Stimulated activated naive CD8-positive, alpha-beta T cell treated with anti-CD3 and anti-CD28 coated beads, Interleukin-15, Interleukin-2, amounts not matched to agents 100 ng/mL and 50 ng/mL, for 24 hours (primary cell): Measurements from ENCODE around the gene ILKAP.

Source experiments
- H3K27ac Mint-ChIP-seq: one replicate; pipeline ENCODE4 v1.8.0; 2021; ENCODE audit warnings: mild to moderate bottlenecking, mixed read lengths
- H3K27me3 Mint-ChIP-seq: one replicate; pipeline ENCODE4 v1.8.0; 2021; ENCODE audit warnings: mixed read lengths
- H3K36me3 Mint-ChIP-seq: one replicate; pipeline ENCODE4 v1.8.0; 2021; ENCODE audit warnings: low read depth, mixed read lengths
- H3K4me1 Mint-ChIP-seq: one replicate; pipeline ENCODE4 v1.8.0; 2021; ENCODE audit warnings: low read depth, mixed read lengths
- H3K4me3 Mint-ChIP-seq: one replicate; pipeline ENCODE4 v1.8.0; 2021; ENCODE audit warnings: mild to moderate bottlenecking, mixed read lengths
- H3K9me3 Mint-ChIP-seq: one replicate; pipeline ENCODE4 v1.8.0; 2021; ENCODE audit warnings: mixed read lengths

The ILKAP gene

DNA sequence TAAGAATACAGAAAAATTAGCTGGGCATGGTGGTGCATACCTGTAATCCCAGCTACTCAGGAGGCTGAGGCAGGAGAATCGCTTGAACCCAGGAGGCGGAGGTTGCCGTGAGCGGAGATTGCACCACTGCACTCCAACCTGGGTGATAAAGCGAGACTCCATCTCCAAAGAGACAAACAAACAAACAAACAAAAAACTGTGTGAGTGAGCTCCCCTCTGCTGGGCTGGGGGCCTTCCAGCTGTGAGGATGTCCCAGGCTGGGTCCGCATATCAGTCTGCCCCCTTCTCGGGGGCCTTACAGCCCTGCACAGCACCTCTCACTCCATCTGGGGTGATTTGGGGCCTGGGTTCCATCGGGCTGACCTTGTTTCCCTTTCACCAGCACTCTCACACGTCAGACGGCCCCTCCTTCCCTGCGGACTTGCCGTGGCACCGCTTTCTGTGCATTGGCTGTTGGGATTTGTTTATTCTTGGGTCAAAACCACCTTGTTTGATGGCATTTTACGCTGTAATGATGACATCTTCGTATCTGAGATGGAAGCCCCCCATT lies 67.8 kb downstream of the ILKAP start:
- no peaks in the 10 kb centered on the region for H3K9me3 Mint-ChIP-seq
- no peaks in the 10 kb centered on the region for H3K27me3 Mint-ChIP-seq
- H3K27ac Mint-ChIP-seq = no peak overlapping the region
- no peaks in the 10 kb centered on the region for H3K4me1 Mint-ChIP-seq
- no peaks in the 10 kb centered on the region for H3K36me3 Mint-ChIP-seq
- no peak overlapping the region for H3K4me3 Mint-ChIP-seq

DNA sequence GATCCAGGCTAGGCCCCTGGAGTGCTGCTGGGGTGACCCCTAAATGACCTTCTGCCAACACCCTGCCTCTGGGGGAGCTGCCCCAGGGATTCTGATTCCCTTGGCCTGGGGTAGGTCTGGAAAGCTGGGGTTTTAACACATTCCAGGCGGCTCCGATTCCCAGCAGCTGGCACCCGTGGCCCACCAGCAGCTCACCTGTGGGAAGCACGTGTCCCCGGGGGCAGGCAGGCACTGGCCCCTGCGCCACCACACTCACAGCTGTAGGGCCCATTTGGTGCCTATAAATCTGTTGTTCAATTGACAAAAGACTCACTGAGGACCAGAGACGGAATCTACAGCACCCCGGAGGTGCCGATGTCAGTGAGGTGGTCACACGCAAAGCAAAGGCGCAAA lies 69.1 kb downstream of the ILKAP start:
- H3K4me1 Mint-ChIP-seq = no peaks in the 10 kb centered on the region
- H3K27me3 Mint-ChIP-seq = no peaks in the 10 kb centered on the region
- H3K36me3 Mint-ChIP-seq = no peaks in the 10 kb centered on the region
- no peak overlapping the region for H3K4me3 Mint-ChIP-seq
- H3K27ac Mint-ChIP-seq = no peak overlapping the region
- H3K9me3 Mint-ChIP-seq = no peaks in the 10 kb centered on the region

DNA sequence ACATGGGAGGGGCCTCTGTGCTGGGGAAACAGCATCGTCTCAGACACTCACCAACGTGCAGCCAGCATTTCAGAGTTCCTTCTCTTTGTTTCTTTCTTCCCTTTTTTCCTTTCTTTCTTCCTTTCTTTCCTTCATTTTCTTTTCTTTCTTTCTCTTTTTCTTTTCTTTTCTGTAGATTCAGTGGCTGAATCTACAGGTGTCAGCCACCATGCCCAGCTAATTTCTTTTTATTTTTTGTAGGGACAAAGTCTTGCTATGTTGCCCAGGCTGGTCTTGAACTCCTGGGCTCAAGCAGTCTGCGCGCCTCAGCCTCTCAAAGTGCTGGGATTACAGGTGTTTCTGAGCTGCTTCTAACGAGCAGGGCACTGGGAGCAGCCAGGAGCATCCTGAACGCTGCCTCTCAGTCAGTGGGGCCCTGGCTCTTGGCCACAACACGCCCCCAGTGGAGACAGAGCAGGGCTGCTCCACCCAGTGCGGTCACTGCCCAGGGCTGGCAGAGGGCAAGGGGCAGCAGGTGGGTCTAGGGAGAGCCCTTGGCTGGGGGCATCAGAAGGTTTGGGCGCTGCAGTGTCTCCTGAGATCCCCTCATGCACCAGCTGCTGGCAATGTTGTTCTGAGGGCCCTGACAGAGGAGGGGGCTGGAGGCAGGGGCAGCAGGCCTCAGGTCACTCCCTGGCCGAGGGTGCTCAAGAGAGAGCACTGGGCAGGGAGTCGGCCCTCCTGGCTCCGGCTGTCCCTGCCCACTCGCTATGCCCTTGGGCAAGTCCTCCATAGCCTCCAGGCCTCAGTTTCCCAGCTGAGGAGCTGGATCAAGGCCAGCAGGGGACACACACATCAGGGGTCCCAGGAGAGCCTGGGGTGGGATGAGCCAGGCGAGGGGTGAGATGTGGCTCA lies 69.7 kb downstream of the ILKAP start:
- no peaks in the 10 kb centered on the region for H3K27me3 Mint-ChIP-seq
- no peaks in the 10 kb centered on the region for H3K36me3 Mint-ChIP-seq

DNA sequence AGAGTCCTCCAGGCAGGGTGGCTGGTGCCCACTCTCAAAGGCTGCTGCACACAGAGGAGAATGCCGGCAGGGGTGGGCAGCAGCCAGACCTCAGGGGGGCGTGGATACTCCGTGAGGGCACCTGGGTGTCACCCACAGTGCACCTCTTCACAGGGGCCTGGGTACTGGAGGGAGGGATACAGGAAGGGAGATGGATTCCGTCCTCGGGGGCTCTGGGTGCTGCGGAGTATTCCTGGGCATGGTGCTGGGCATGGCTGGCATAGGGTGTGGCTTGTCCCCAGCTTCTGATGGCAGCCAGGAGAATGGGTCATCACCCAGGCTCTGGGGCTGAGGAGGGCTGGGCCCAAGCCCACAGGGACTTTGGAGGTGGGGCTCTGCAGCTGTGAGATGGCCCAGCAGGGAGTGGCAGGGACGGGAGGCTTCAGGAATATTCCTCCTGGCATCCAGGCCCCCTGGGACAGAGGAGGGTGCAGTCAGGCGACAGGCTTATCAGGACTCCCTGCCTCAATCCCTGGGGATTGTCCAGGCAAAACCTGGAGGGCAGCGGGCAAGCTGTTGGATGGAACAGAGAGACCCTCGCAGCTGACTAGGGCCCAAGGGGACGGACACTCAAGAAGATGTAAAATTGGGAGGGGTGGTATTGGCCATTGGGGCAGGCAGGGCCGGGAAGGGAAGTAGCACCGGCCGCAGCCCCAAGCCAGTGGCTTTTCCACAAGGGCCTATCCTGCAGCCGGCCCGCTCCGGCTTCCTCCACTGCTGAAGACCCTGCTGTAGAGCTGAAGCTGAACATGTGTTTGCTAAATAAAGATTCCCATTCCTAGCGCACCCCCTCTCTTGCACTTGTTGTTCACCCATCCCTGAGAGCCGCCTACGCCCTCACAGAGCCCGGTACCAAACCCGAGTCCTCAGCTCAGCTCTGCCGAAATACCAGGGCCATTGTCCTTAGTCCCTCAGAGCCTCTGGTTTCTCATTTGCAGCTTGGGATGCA lies 70.7 kb downstream of the ILKAP start:
- H3K27me3 Mint-ChIP-seq = no peaks in the 10 kb centered on the region
- H3K27ac Mint-ChIP-seq = no peak overlapping the region
- no peaks in the 10 kb centered on the region for H3K9me3 Mint-ChIP-seq
- H3K4me3 Mint-ChIP-seq = no peak overlapping the region
- H3K4me1 Mint-ChIP-seq = no peaks in the 10 kb centered on the region
- H3K36me3 Mint-ChIP-seq = no peaks in the 10 kb centered on the region

More for the DNA sequence above, 69.7 kb downstream of the ILKAP start:
- no peak overlapping the region for H3K27ac Mint-ChIP-seq
- no peak overlapping the region for H3K4me3 Mint-ChIP-seq
- no peaks in the 10 kb centered on the region for H3K4me1 Mint-ChIP-seq
- no peaks in the 10 kb centered on the region for H3K9me3 Mint-ChIP-seq

DNA sequence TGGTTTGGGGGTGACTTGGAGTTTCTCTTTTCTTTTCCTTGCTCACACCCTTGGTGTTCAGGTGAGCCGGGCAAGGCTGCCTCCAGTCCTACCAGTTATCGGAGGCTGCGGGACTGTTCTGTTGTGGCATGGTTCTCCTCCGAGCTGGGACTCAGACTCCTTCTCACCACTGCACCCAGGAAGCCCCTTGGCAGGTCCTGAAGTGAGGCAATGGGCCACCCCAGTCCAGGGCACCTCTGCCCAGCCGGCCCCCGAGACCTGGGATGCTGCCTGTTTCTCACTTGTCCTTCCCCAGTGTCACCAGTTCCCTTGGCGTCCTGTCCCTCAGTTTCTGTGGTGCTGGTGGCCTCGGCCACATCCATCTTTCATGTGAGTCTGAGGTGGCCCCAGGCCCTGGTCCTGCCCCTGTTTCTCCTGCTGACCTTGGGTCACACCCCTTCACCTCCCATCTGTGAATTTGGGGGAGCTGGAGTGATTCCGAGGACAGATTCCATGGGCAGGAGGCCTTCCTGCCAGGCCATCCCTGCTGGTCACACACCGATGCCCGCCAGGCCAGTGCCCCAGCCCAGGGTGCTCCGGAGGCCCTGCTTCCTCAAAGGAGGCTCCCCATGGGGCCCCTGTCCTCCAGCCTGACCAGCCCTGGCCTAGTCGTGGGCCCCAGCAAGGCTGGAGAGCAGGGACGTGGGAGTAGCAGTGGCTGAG lies 71.6 kb downstream of the ILKAP start:
- Mint-ChIP-seq H3K4me3 (no peak overlapping the region), H3K27ac (no peak overlapping the region), H3K9me3 (no peaks in the 10 kb centered on the region), H3K27me3 (no peaks in the 10 kb centered on the region), H3K4me1 (no peaks in the 10 kb centered on the region), H3K36me3 (no peaks in the 10 kb centered on the region)

DNA sequence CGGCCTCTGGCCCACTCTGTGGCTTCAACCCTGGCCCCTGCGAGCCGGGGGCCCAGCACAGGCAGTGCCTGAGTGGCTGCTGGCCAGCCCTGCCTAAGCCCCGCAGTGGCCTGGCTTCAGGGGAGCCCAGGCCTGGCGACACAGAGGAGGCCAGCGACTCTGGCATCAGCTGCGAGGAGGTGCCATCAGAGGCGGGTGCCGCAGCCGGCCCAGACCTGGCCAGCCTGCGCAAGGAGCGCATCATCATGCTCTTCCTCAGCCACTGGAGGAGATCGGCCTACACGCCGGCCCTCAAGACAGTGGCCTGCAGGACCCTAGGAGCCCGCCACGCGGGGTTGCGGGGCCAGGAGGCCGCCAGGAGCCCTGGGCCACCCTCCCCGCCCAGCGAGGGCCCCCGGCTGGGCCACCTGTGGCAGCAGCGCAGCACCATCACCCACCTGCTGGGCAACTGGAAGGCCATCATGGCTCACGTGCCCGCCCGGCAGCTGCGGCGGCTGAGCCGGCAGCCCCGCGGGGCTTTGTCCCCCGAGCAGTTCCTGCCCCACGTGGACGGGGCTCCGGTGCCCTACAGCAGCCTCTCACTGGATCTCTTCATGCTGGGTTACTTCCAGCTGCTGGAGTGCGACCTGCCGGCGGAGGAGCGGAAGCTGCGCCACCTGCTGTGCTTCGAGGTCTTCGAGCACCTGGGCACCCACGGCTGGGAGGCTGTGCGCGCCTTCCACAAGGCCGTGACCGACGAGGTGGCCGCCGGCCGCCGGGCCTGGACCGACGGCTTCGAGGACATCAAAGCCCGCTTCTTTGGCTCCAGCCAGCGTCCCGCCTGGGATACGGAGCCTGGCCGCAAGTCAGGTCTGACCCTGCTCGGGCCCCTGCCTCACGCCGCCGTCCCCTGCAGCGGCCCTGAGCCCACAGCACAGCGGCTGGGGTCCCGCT lies 72.5 kb downstream of the ILKAP start:
- H3K9me3 Mint-ChIP-seq = no peaks in the 10 kb centered on the region
- no peaks in the 10 kb centered on the region for H3K4me1 Mint-ChIP-seq
- H3K27me3 Mint-ChIP-seq = no peaks in the 10 kb centered on the region
- H3K4me3 Mint-ChIP-seq = no peak overlapping the region
- no peak overlapping the region for H3K27ac Mint-ChIP-seq
- no peaks in the 10 kb centered on the region for H3K36me3 Mint-ChIP-seq

DNA sequence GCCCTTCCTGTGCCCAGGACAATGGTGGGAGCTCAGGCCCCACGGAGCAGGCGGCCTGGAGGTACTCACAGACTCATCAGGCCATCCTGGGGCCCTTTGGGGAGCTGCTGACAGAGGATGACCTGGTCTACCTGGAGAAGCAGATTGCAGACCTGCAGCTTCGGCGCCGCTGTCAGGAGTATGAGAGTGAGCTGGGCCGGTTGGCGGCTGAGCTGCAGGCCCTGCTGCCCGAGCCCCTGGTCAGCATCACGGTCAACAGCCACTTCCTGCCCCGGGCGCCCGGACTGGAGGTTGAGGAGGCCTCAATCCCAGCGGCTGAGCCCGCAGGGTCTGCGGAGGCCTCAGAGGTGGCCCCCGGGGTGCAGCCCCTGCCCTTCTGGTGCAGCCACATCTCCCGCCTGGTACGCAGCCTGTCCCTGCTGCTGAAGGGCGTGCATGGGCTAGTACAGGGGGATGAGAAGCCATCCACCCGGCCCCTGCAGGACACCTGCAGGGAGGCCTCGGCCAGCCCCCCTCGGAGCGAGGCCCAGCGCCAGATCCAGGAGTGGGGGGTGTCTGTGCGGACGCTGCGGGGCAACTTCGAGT lies 73.3 kb downstream of the ILKAP start:
- Mint-ChIP-seq H3K27ac (no peak overlapping the region), H3K4me1 (no peaks in the 10 kb centered on the region), H3K4me3 (no peak overlapping the region), H3K9me3 (no peaks in the 10 kb centered on the region), H3K36me3 (no peaks in the 10 kb centered on the region), H3K27me3 (no peaks in the 10 kb centered on the region)

DNA sequence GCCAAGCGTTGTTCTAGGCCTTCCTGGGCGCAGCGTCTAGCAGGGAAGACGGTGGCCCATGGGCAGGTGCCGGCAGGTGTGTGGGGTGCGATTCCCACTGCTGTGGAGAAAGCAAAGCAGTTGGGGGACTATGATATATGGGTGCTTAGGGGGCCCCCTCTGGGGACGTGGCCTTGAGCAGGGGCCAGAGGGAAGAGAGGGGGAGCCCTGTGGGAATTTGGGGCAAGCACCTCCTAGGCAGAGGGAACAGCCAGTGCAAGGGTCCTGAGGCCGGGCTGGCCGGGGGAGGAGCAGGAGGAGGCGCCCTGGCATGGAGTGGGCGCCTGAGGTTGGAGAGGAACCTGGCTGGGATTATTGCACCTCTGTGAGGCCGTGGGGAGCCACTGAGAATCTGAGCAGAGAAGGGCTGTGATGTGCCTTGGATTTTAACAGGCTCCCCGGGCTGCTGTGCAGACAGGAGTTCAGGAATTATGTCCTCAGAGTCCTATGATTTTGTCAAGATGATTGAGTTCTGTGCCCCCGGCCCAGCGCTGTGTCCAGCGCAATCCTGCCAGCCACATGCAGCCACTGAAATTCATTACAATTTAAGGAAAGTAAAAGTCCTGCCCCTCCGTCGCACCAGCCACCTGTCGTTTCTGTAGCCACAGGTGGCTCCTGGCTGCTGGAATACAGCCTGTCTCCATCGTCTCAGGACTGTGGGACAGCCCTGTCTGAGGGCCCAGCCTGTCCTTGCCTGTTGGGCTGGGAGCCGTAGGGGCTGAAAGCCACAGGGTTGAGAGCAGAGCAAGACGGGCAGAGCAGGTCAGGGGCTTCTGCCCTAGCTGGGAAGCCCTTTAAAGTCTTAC lies 74.1 kb downstream of the ILKAP start:
- no peaks in the 10 kb centered on the region for H3K9me3 Mint-ChIP-seq
- no peaks in the 10 kb centered on the region for H3K36me3 Mint-ChIP-seq
- H3K4me1 Mint-ChIP-seq = no peaks in the 10 kb centered on the region
- no peaks in the 10 kb centered on the region for H3K27me3 Mint-ChIP-seq
- no peak overlapping the region for H3K4me3 Mint-ChIP-seq
- no peak overlapping the region for H3K27ac Mint-ChIP-seq

DNA sequence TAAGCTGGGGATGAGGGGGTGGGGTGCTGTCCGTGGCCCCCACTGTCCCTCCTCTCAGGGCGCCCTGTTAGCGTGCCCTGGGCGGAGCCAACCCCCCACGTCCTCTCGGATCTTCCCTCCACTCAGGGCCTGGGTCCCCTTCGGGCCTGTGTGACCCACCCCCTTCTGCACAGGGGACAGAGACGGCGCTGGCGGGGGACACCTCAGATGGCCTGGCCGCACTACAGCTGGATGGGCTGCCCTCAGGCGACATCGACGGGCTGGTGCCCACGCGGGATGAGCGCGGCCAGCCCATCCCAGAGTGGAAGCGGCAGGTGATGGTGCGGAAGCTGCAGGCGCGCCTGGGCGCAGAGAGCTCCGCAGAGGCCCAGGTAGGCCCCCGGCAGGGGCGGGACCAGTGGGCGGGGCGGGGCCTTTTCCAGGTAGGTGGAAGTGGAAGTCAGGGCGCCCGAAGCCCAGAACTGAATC lies 74.9 kb downstream of the ILKAP start:
- H3K4me3 Mint-ChIP-seq = no peak overlapping the region
- H3K9me3 Mint-ChIP-seq = no peaks in the 10 kb centered on the region
- no peak overlapping the region for H3K27ac Mint-ChIP-seq
- no peaks in the 10 kb centered on the region for H3K4me1 Mint-ChIP-seq
- H3K27me3 Mint-ChIP-seq = no peaks in the 10 kb centered on the region
- no peaks in the 10 kb centered on the region for H3K36me3 Mint-ChIP-seq

DNA sequence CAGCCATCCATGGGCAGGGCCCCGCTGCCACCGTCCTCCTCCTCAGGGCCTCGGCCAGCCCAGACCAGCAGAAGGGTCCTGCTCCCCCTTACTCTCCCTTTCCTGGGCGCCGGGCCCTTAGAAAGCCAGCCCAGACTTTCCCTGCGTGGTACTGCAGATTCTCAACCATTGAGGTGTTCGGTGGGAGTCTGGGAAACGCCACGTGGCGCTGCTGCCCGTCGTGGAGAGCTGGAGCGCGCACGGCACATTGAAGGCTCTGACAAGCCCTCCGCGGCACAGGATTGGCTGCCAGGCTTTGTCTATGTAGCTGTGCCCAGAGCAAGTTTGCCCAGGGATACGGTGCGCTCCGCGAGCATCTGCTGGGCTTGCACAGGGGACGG lies 75.4 kb downstream of the ILKAP start:
- H3K36me3 Mint-ChIP-seq = no peaks in the 10 kb centered on the region
- H3K4me1 Mint-ChIP-seq = no peaks in the 10 kb centered on the region
- no peaks in the 10 kb centered on the region for H3K9me3 Mint-ChIP-seq

DNA sequence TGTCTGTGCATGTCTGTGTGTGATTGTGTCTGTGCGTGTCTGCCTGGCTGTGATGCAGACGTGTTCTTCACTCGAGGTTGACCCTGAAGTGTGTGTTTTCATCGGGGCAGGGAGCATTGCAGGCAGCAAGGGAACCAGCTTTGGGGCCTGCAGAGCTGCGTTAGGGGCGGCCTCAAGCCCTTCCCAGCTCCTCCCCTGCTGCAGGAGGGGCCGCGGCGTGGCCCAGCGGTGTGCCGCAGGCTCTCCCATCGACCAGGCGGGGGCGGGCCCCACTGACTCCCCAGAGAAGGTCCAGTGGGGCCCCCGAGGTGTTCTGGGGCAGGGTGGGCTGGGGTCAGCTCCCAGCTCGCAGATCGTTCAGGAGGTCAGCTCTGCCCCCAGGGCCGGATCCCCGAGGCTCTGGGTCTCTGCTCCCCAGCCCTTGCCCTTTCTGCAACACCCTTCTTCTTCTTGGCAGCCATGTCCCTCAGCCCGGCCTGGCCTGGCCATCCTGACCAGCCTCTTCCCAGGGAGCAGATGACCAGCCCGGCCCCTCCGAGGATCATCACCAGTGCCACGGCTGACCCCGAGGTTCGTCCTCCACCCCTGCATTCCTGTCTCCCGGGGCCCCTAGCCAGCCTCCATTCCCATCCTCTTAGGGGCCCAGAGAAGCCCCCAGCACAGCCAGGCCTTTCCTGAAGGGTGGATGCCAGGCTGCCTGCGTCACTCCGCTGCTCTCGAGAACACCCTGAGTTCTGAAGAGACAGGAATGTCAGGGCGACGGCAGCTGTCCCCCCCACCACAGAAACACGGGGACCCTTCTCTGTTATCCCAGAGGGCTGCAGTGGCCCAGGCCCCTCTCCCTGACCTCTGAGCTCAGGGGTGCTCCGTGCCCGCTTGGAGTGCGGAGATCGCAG lies 76.1 kb downstream of the ILKAP start:
- H3K9me3 Mint-ChIP-seq = no peaks in the 10 kb centered on the region
- H3K36me3 Mint-ChIP-seq = no peaks in the 10 kb centered on the region
- H3K27me3 Mint-ChIP-seq = no peaks in the 10 kb centered on the region
- no peak overlapping the region for H3K4me3 Mint-ChIP-seq
- no peaks in the 10 kb centered on the region for H3K4me1 Mint-ChIP-seq
- H3K27ac Mint-ChIP-seq = no peak overlapping the region

More for the DNA sequence above, 75.4 kb downstream of the ILKAP start:
- H3K27me3 Mint-ChIP-seq = no peaks in the 10 kb centered on the region
- H3K4me3 Mint-ChIP-seq = no peak overlapping the region
- H3K27ac Mint-ChIP-seq = no peak overlapping the region

DNA sequence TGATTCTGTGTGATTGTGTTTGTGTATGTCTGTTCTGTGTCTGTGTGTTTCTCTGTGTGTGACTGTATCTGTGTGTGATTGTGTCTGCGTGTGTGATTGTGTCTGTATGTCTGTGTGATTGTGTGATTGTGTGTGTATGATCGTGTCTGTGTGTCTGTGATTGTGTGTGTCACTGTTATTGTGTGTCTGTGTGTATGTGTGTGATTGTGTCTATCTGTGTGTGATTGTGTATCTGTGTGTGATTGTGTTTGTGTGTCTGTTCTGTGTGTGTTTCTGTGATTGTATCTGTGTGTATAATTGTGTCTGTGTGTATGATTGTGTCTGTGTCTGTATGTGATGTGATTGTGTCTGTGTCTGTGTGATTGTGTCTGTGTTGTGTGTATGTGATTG lies 76.7 kb downstream of the ILKAP start:
- no peak overlapping the region for H3K27ac Mint-ChIP-seq
- H3K27me3 Mint-ChIP-seq = no peaks in the 10 kb centered on the region
- H3K4me3 Mint-ChIP-seq = no peak overlapping the region
- H3K9me3 Mint-ChIP-seq = no peaks in the 10 kb centered on the region
- no peaks in the 10 kb centered on the region for H3K4me1 Mint-ChIP-seq
- no peaks in the 10 kb centered on the region for H3K36me3 Mint-ChIP-seq
